ENCODE measurements around the gene IKBKE.

The IKBKE gene

DNA sequence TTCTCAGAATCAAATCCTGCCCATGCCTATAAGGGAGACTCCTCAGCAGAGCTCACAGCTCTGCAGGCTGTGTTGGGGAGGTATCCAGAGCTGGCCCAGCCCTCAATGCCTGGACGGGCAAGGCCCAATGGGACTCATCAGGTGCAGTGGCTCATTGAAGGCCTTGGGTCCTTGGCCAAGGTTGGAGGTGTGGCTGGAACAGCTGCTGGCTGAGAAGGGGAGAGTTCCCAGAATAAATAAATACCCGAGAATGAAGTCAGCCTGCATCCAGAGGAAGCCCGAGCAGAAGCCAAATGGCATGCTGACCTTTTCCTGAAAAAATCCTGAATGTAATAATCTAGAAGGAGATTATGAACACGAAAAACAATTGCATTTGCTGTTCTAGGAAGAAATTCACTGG lies 25.2 kb upstream of the IKBKE start:
- DNase-seq (ENCODE audit: extremely low spot score): no peak
- POLR2A ChIA-PET: no interaction called here
- CTCF ChIA-PET: interaction anchor here (0.9 to 4.3 kb wide), 5 partner anchors 14 to 25 kb away, joined by 3 to 22 read pairs (median 7); partner anchors contain the start of gene IKBKE
- TF ChIP-seq, protein P1, sequence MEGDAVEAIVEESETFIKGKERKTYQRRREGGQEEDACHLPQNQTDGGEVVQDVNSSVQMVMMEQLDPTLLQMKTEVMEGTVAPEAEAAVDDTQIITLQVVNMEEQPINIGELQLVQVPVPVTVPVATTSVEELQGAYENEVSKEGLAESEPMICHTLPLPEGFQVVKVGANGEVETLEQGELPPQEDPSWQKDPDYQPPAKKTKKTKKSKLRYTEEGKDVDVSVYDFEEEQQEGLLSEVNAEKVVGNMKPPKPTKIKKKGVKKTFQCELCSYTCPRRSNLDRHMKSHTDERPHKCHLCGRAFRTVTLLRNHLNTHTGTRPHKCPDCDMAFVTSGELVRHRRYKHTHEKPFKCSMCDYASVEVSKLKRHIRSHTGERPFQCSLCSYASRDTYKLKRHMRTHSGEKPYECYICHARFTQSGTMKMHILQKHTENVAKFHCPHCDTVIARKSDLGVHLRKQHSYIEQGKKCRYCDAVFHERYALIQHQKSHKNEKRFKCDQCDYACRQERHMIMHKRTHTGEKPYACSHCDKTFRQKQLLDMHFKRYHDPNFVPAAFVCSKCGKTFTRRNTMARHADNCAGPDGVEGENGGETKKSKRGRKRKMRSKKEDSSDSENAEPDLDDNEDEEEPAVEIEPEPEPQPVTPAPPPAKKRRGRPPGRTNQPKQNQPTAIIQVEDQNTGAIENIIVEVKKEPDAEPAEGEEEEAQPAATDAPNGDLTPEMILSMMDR (IDR thresholded peaks at IDR 0.05; ENCODE audit: control extremely low read depth, extremely low read depth, low read depth, missing control alignments): no peak

DNA sequence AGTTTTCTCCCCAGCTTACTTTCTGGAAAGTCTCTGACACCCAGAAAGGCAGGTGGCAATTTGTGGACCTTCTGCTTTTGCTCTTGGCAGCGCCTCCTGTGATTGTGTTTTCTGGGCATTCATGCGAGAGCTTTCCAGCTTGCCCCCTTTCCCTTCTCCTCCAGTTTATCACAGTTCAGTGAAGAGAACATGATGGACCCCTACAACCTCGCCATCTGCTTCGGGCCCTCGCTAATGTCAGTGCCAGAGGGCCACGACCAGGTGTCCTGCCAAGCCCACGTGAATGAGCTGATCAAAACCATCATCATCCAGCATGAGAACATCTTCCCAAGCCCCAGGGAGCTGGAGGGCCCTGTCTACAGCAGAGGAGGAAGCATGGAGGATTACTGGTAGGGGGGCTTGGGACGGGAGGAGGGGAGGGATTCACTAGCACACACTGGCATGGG lies 24.3 kb upstream of the IKBKE start:
- ChIA-PET CTCF (interaction anchor here (0.9 to 4.3 kb wide), 5 partner anchors 8 to 24 kb away, joined by 3 to 22 read pairs (median 7); partner anchors contain the start of gene IKBKE), POLR2A (no interaction called here)
- TF ChIP-seq, protein P1 (IDR thresholded peaks at IDR 0.05; ENCODE audit: control extremely low read depth, extremely low read depth, low read depth, missing control alignments): no peak
- DNase-seq (ENCODE audit: extremely low spot score): no peak

DNA sequence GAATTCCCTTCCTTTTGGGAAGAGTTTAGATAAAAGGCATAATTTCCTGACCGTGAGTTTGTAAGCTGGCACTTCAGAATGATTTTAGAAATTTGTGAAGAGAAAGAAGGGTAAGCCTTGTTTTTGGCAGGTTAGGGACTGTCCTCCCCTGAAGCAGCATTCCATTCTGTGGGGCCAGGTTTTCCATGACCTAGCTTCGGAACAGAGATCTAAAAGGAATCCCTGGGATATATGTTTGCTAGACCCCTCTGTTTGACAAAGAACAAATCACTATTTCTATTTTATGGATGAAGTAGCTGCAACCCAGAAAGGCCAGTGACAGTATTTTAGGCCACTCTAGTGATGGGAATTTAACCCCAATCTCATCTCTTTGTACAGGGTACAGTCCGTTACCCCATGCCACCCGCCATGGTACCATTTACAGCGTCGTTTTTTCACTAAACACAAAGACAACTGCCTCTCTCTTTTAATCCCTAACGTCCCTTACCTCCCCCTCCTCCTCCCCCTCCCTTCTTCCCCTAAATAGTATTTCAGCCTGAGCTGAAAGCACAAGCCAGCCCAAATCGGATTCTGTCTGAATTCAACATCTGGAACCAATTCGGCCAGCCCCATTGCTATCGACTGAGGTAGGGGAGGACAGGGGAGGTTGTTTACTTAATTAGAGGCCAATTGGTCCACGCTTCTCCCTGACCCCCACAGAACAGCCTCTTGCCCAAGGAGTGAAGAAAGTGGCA lies 23.4 kb upstream of the IKBKE start:
- DNase-seq (ENCODE audit: extremely low spot score): no peak
- TF ChIP-seq, protein P1 (IDR thresholded peaks at IDR 0.05; ENCODE audit: control extremely low read depth, extremely low read depth, low read depth, missing control alignments): no peak
- CTCF ChIA-PET: interaction anchor here (0.9 to 4.3 kb wide), 6 partner anchors 9 to 961 kb away, joined by 3 to 22 read pairs (median 4); partner anchors contain the start of gene IL20
- POLR2A ChIA-PET: no interaction called here

DNA sequence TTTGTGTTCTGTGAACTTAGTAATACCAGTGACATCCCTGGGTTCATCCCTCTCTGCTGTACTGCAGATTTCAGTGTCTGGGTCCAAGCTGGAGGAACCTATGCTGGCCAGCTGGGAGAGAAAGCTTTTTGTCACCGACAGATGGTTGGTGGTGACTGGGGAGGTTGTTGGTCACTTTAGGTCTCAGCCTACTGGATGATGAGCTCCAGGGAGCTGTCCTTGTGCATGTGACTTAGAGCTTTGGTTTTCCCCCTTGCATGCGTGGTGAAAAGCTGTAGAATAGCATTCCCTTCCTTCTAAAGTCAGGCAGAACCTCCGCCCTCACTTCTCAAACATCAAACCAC lies 22.9 kb upstream of the IKBKE start:
- no peak for DNase-seq (ENCODE audit: extremely low spot score)
- TF ChIP-seq, protein P1 (IDR thresholded peaks at IDR 0.05; ENCODE audit: control extremely low read depth, extremely low read depth, low read depth, missing control alignments): no peak
- POLR2A ChIA-PET: no interaction called here
- CTCF ChIA-PET: interaction anchor here (0.9 to 4.3 kb wide), 6 partner anchors 10 to 962 kb away, joined by 3 to 22 read pairs (median 4); partner anchors contain the start of gene IL20

DNA sequence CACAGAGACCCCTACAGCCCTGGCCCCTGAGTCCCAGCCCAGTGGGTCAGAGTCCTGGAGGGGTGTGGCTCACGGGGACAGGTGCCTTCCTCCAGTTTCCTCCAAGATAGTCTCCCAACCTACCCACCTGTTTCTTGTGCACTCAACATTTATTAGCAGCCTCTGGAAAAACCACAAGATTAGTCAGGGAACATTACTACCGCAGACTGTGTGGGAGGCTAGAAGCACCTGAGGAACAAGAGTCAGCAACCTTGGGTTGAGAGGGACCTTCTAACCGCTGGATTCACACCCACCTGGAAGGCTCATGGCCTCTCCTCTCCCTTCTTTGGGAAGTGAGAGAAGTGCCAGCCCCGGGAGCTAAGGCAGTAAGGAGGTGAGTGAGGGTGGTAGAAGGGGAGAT lies 22.5 kb upstream of the IKBKE start:
- no peak for DNase-seq (ENCODE audit: extremely low spot score)
- POLR2A ChIA-PET: no interaction called here
- TF ChIP-seq, protein P1 (IDR thresholded peaks at IDR 0.05; ENCODE audit: control extremely low read depth, extremely low read depth, low read depth, missing control alignments): no peak
- CTCF ChIA-PET: interaction anchor here (0.9 to 4.3 kb wide), 6 partner anchors 10 to 962 kb away, joined by 3 to 22 read pairs (median 4); partner anchors contain the start of gene IL20

DNA sequence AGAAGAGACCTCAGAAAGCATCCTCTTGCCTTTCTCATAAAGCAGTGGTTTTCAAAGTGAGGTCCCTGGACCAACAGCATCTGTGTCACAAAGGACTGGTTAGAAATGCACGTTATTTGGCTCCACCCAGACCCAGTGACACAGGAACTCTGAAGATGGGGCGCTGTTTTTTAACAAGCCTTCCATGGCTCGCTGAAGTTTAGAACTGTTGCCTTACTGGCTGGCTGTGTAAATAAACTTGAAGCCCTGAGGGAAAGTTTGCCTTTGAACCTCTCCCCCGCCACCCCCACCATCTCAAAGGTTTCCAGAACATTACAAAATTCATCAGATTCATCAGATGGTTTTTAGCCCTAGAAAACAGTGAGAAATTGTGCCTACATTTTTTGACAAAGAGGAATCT lies 21.8 kb upstream of the IKBKE start:
- ChIA-PET POLR2A (no interaction called here), CTCF (interaction anchor here (2.4 kb wide), 1 partner anchor 11 kb away, joined by 7 read pairs; no protein-coding TSS in a partner anchor)
- TF ChIP-seq, protein P1 (IDR thresholded peaks at IDR 0.05; ENCODE audit: control extremely low read depth, extremely low read depth, low read depth, missing control alignments): no peak
- no peak for DNase-seq (ENCODE audit: extremely low spot score)
